ENCODE data around the gene TANGO2. TPM values are rescaled to one million over a fixed set of nuclear protein-coding genes. Genes with fewer than 3 reads are reported as not detected.

The TANGO2 gene
- total RNA-seq, 1 experiment from 2014 or later: 21.5 TPM

DNA sequence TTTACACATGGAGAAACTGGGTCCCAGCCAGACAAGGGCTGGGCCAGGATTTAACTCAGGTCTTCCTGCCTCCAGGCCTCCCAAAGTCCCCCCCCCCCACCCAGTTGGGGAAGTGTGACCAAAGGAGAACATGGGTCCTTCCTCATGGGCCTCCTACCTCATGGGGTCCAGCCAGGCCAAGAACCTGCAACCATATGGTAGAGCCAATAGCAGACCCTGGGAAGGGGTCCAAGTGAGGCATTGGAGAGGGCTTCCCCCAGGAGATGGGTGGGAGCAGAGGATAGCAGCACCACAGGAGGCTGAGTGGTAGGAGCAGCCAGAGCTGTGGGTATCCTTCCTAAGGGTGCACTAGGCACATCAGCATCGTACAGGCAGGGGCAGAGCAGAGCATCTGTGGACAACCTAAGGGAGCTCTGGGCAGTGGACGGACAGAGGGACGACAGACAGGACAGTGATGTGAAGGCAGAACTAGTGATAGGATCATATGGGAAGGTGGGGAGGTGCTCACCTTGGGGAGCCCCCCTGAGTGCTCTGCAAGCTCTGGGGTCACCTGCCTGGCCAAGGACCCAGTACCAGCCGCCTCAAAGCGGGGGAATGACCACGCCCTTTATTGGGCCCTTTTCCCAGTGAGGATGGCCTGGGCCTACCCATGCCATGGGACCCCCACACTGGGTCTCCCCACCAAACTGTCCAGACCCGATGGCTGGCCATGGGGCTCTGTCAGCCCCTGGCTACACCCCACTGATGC lies 8.7 kb upstream of the TANGO2 start:
- Histone ChIP-seq H3K27ac (ENCODE audit: low read depth, low read length, poor library complexity, severe bottlenecking) (no peak overlapping the region), H3K27me3 (replicated peaks; ENCODE audit: insufficient read depth, low read depth, low read length, poor library complexity) (peaks cover 17% of the 10 kb centered on the region), H3K9me3 (ENCODE audit: low read depth, low read length, poor library complexity, severe bottlenecking) (no peaks in the 10 kb centered on the region), H3K4me3 (ENCODE audit: low read depth, low read length, poor library complexity, severe bottlenecking) (no peak overlapping the region), H3K4me1 (ENCODE audit: insufficient read depth, low read length, poor library complexity, severe bottlenecking) (no peaks in the 10 kb centered on the region), H3K36me3 (ENCODE audit: insufficient read depth, low read length, poor library complexity, severe bottlenecking) (no peaks in the 10 kb centered on the region)
- no peak for DNase-seq (ENCODE audit: low spot score)
- intact Hi-C loops (cut with micrococcal nuclease; ENCODE audit: unreplicated experiment): loop anchor here (2.0 kb wide), 1 partner anchor 49 kb away; no protein-coding TSS in a partner anchor
- no TSS peak for BruUV-seq (replicated peaks)
- ChIA-PET POLR2A (ENCODE audit: low non-redundant PET) (no interaction called here), CTCF (interaction anchor here (1.4 kb wide), 1 partner anchor 40 kb away, joined by 6 read pairs; no protein-coding TSS in a partner anchor)
- TF ChIP-seq EZH2 (IDR thresholded peaks at IDR 0.05; ENCODE audit: borderline replicate concordance, low read depth, low read length, poor library complexity, severe bottlenecking) (no peak), CTCF (conservative IDR thresholded peaks at IDR 0.05; ENCODE audit: low read depth, low read length) (no peak)

DNA sequence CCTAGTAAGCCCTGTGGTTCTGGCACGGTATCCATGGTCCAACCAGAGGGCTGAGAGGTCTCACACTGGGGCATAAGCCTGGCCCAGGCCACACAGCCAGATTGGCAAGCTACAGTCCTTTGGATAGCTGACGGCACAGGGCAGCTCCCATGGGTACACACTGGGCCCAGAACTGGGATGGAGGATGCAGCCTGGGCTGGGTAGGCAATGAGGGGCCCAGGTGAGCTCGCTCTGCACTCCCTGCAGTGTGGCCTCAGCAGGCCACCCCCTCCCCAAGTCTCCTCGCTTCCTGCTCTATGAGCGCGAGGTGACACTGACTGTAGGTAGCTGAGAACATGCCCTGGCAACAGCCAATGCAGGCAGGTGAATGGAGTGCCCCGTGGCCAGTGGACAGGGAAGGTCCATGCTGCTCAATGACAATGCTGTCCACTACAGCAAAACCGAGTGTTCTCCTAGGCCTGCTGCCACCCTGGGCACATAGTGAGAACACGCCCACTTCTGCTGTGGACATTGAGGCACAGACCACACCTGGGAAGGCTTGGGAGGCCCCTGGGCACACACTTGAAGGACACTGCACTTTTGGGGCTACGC lies 8.1 kb upstream of the TANGO2 start:
- intact Hi-C loops (cut with micrococcal nuclease; ENCODE audit: unreplicated experiment): loop anchor here (1.0 to 2.0 kb wide), 2 partner anchors 43 to 50 kb away; no protein-coding TSS in a partner anchor
- peaks cover 22% of the 10 kb centered on the region for H3K27me3 ChIP-seq (replicated peaks; ENCODE audit: insufficient read depth, low read depth, low read length, poor library complexity)
- H3K9me3 ChIP-seq (ENCODE audit: low read depth, low read length, poor library complexity, severe bottlenecking): no peaks in the 10 kb centered on the region
- no peaks in the 10 kb centered on the region for H3K36me3 ChIP-seq (ENCODE audit: insufficient read depth, low read length, poor library complexity, severe bottlenecking)
- no peak for DNase-seq (ENCODE audit: low spot score)
- H3K4me1 ChIP-seq (ENCODE audit: insufficient read depth, low read length, poor library complexity, severe bottlenecking): no peaks in the 10 kb centered on the region
- ChIA-PET POLR2A (ENCODE audit: low non-redundant PET) (interaction anchor here (0.6 kb wide), 1 partner anchor 50 kb away, joined by 4 read pairs; no protein-coding TSS in a partner anchor), CTCF (interaction anchor here (0.6 to 1.4 kb wide), 7 partner anchors 26 to 283 kb away, joined by 3 to 7 read pairs (median 5); no protein-coding TSS in a partner anchor)
- no TSS peak for BruUV-seq (replicated peaks)
- H3K4me3 ChIP-seq (ENCODE audit: low read depth, low read length, poor library complexity, severe bottlenecking): no peak overlapping the region
- H3K27ac ChIP-seq (ENCODE audit: low read depth, low read length, poor library complexity, severe bottlenecking): no peak overlapping the region
- no peak for TF ChIP-seq CTCF (conservative IDR thresholded peaks at IDR 0.05; ENCODE audit: low read depth, low read length)
- TF ChIP-seq EZH2 (IDR thresholded peaks at IDR 0.05; ENCODE audit: borderline replicate concordance, low read depth, low read length, poor library complexity, severe bottlenecking): no peak

- POLR2A ChIA-PET (ENCODE audit: low non-redundant PET): interaction anchor here (0.6 kb wide), 1 partner anchor 51 kb away, joined by 4 read pairs; no protein-coding TSS in a partner anchor
- intact Hi-C loops (cut with micrococcal nuclease; ENCODE audit: unreplicated experiment): loop anchor here (1.0 to 2.0 kb wide), 2 partner anchors 43 to 51 kb away; no protein-coding TSS in a partner anchor
These were observed 7.5 kb upstream of the TANGO2 start for GRCh38 chr22:20013382-20013871.

More at GRCh38 chr22:20013382-20013871, 7.5 kb upstream of the TANGO2 start:
- peak; percentile 63 for DNase-seq (ENCODE audit: low spot score)
- CTCF ChIA-PET: interaction anchor here (0.6 to 1.4 kb wide), 7 partner anchors 27 to 283 kb away, joined by 3 to 7 read pairs (median 5); no protein-coding TSS in a partner anchor
- H3K27me3 ChIP-seq (replicated peaks; ENCODE audit: insufficient read depth, low read depth, low read length, poor library complexity): peaks cover 28% of the 10 kb centered on the region
- H3K36me3 ChIP-seq (ENCODE audit: insufficient read depth, low read length, poor library complexity, severe bottlenecking): no peaks in the 10 kb centered on the region
- H3K9me3 ChIP-seq (ENCODE audit: low read depth, low read length, poor library complexity, severe bottlenecking): no peaks in the 10 kb centered on the region
- H3K4me3 ChIP-seq (ENCODE audit: low read depth, low read length, poor library complexity, severe bottlenecking): no peak overlapping the region
- TF ChIP-seq CTCF (conservative IDR thresholded peaks at IDR 0.05; ENCODE audit: low read depth, low read length) (peak; percentile 84), EZH2 (IDR thresholded peaks at IDR 0.05; ENCODE audit: borderline replicate concordance, low read depth, low read length, poor library complexity, severe bottlenecking) (no peak)
- no TSS peak for BruUV-seq (replicated peaks)
- H3K27ac ChIP-seq (ENCODE audit: low read depth, low read length, poor library complexity, severe bottlenecking): no peak overlapping the region
- no peaks in the 10 kb centered on the region for H3K4me1 ChIP-seq (ENCODE audit: insufficient read depth, low read length, poor library complexity, severe bottlenecking)

Data from A673 (cell line).